ENCODE measurements around the gene PTPRH. TPM values are rescaled to one million over a fixed set of nuclear protein-coding genes. Genes with fewer than 3 reads are reported as not detected.

Gene PTPRH
- total RNA-seq, 2 donors from 2014 or later, result 1.3 to 7.8 TPM

GRCh38 chr19:55220525-55220924 lies 11.2 kb upstream of the PTPRH start:
- Histone ChIP-seq H3K4me1 (peaks cover 0 to 16% of the 10 kb centered on the region in 2 donors), H3K36me3 (peaks cover 3% of the 10 kb centered on the region), H3K4me3 (no peak overlapping the region), H3K27ac (no peak overlapping the region), H3K9me3 (no peaks in the 10 kb centered on the region), H3K27me3 (no peaks in the 10 kb centered on the region)
- DNase-seq (ENCODE audit: low spot score), result no peak
- no peak for TF ChIP-seq CTCF (IDR thresholded peaks at IDR 0.05)

GRCh38 chr19:55216461-55217198 lies 7.3 kb upstream of the PTPRH start:
- Histone ChIP-seq H3K27ac (peak overlapping the region; percentile 44 to 71), H3K4me1 (peaks cover 0 to 16% of the 10 kb centered on the region in 2 donors), H3K27me3 (no peaks in the 10 kb centered on the region), H3K9me3 (peaks cover 0 to 4% of the 10 kb centered on the region in 2 donors), H3K36me3 (no peaks in the 10 kb centered on the region), H3K4me3 (peak overlapping the region; percentile 29 to 49)
- no peak for TF ChIP-seq CTCF (IDR thresholded peaks at IDR 0.05)
- DNase-seq (ENCODE audit: low spot score), result peak; percentile 88

- H3K4me3 ChIP-seq, result no peak overlapping the region
- peaks cover 0 to 4% of the 10 kb centered on the region in 2 donors for H3K9me3 ChIP-seq
- no peak for TF ChIP-seq CTCF (IDR thresholded peaks at IDR 0.05)
- H3K36me3 ChIP-seq, result no peaks in the 10 kb centered on the region
- peaks cover 0 to 28% of the 10 kb centered on the region in 2 donors for H3K4me1 ChIP-seq
- H3K27ac ChIP-seq, result no peak overlapping the region
- DNase-seq (ENCODE audit: low spot score), result no peak
- H3K27me3 ChIP-seq, result no peaks in the 10 kb centered on the region
Observed at GRCh38 chr19:55213547-55213946, 4.2 kb upstream of the PTPRH start.

GRCh38 chr19:55212447-55212846 lies 3.1 kb upstream of the PTPRH start:
- Histone ChIP-seq H3K9me3 (peaks cover 0 to 4% of the 10 kb centered on the region in 2 donors), H3K36me3 (no peaks in the 10 kb centered on the region), H3K27ac (no peak overlapping the region), H3K27me3 (no peaks in the 10 kb centered on the region), H3K4me1 (peaks cover 0 to 27% of the 10 kb centered on the region in 2 donors), H3K4me3 (no peak overlapping the region)
- no peak for TF ChIP-seq CTCF (IDR thresholded peaks at IDR 0.05)
- DNase-seq (ENCODE audit: low spot score), result no peak

GRCh38 chr19:55209693-55210472 lies 582 bp upstream of the PTPRH start:
- no peak for TF ChIP-seq CTCF (IDR thresholded peaks at IDR 0.05)
- Histone ChIP-seq H3K4me1 (peaks cover 0 to 22% of the 10 kb centered on the region in 2 donors), H3K4me3 (no peak overlapping the region), H3K27me3 (no peaks in the 10 kb centered on the region), H3K27ac (peak overlapping the region; percentile 35 to 60), H3K36me3 (no peaks in the 10 kb centered on the region), H3K9me3 (peaks cover 0 to 4% of the 10 kb centered on the region in 2 donors)
- DNase-seq (ENCODE audit: low spot score), result no peak

Measured in right atrium auricular region (tissue), 2 donors.